Stimulated activated naive CD8-positive, alpha-beta T cell treated with anti-CD3 and anti-CD28 coated beads, Interleukin-15, Interleukin-2, amounts not matched to agents 100 ng/mL and 50 ng/mL, for 24 hours (primary cell): Measurements from ENCODE around the gene CD82.

Experiments used
- H3K27ac Mint-ChIP-seq: one replicate; pipeline ENCODE4 v1.8.0; 2021; ENCODE audit warnings: mild to moderate bottlenecking, mixed read lengths
- H3K27me3 Mint-ChIP-seq: one replicate; pipeline ENCODE4 v1.8.0; 2021; ENCODE audit warnings: mixed read lengths
- H3K36me3 Mint-ChIP-seq: one replicate; pipeline ENCODE4 v1.8.0; 2021; ENCODE audit warnings: low read depth, mixed read lengths
- H3K4me1 Mint-ChIP-seq: one replicate; pipeline ENCODE4 v1.8.0; 2021; ENCODE audit warnings: low read depth, mixed read lengths
- H3K4me3 Mint-ChIP-seq: one replicate; pipeline ENCODE4 v1.8.0; 2021; ENCODE audit warnings: mild to moderate bottlenecking, mixed read lengths
- H3K9me3 Mint-ChIP-seq: one replicate; pipeline ENCODE4 v1.8.0; 2021; ENCODE audit warnings: mixed read lengths

CD82 gene

DNA sequence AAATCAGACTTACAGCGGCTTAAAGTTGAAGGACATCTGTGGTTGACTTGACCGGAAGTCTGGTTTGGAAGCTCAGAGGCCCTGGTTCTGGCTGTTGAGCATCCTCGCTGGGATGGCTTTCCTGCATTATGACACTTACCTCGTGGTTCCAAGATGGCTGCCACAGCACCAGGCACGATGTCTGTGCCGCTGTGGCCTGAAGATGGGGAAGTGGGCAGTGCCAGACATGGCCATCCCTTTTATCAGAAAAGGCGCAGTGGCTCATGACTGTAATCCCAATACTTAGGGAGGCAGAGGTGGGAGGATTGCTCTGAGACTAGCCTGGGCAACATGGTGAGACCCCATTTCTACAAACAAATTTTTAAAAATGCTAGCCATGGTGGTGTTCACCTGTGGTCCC, 40.5 kb downstream of the CD82 start:
- Mint-ChIP-seq H3K27me3 (no peaks in the 10 kb centered on the region), H3K9me3 (no peaks in the 10 kb centered on the region), H3K4me1 (peaks cover 97% of the 10 kb centered on the region), H3K4me3 (no peak overlapping the region), H3K36me3 (peaks cover 83% of the 10 kb centered on the region), H3K27ac (peak overlapping the region; percentile 82)

GRCh38 chr11:44606472-44606871, 41.0 kb downstream of the CD82 start:
- peak overlapping the region; percentile 82 for H3K27ac Mint-ChIP-seq
- H3K36me3 Mint-ChIP-seq, result peaks cover 79% of the 10 kb centered on the region
- H3K4me1 Mint-ChIP-seq, result peaks cover 97% of the 10 kb centered on the region
- H3K9me3 Mint-ChIP-seq, result no peaks in the 10 kb centered on the region
- no peaks in the 10 kb centered on the region for H3K27me3 Mint-ChIP-seq
- peak overlapping the region; percentile 14 for H3K4me3 Mint-ChIP-seq

- H3K4me1 Mint-ChIP-seq, result peaks cover 97% of the 10 kb centered on the region
- peaks cover 75% of the 10 kb centered on the region for H3K36me3 Mint-ChIP-seq
- no peaks in the 10 kb centered on the region for H3K9me3 Mint-ChIP-seq
- peak overlapping the region; percentile 82 for H3K27ac Mint-ChIP-seq
- H3K4me3 Mint-ChIP-seq, result peak overlapping the region; percentile 27
- H3K27me3 Mint-ChIP-seq, result no peaks in the 10 kb centered on the region
Observed at GRCh38 chr11:44607319-44607962, 42.0 kb downstream of the CD82 start.

DNA sequence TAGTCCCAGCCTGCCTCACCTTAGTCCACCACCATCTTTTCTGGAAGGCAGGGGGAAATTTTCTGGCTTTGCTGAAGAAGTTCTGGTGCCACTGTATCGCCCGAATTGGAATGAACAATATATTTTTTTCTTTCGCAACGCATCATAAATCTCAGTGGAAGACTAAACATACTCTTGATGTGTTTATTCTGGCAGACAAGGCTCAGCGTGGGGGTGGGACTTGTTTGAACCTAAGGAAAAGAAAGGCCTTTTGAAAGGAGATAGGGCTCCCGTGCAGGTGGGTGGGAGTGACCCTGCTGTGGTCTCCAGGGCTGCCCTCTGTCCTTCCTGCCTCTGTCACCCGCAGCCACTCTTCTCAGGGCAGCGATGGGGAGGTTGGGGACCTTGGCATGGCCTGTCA, 42.5 kb downstream of the CD82 start:
- Mint-ChIP-seq H3K9me3 (no peaks in the 10 kb centered on the region), H3K4me3 (peak overlapping the region; percentile 27), H3K27me3 (no peaks in the 10 kb centered on the region), H3K4me1 (peaks cover 97% of the 10 kb centered on the region), H3K36me3 (peaks cover 77% of the 10 kb centered on the region), H3K27ac (peak overlapping the region; percentile 82)

DNA sequence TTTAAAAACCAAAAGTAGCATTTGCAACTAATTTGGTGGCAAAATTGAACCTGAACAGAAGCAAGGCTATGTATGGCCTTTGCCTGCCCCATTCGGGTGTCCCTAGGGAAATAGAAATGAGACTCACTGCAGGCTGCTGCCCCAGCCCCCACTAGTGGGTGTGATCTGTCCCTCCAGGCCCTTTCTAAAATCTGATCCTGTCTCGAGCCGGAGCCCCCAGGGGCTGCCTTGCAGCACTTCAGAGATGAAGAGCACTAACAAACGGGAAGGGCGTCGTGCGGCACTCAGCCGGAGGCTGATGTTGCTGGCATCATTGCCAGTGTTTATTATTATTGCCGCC, 43.2 kb downstream of the CD82 start:
- Mint-ChIP-seq H3K4me3 (peak overlapping the region; percentile 25), H3K4me1 (peaks cover 97% of the 10 kb centered on the region), H3K27ac (peak overlapping the region; percentile 82), H3K27me3 (no peaks in the 10 kb centered on the region), H3K36me3 (peaks cover 82% of the 10 kb centered on the region), H3K9me3 (no peaks in the 10 kb centered on the region)

GRCh38 chr11:44608991-44609782, 43.7 kb downstream of the CD82 start:
- Mint-ChIP-seq H3K4me3 (peak overlapping the region; percentile 65), H3K27ac (peak overlapping the region; percentile 90), H3K27me3 (no peaks in the 10 kb centered on the region), H3K4me1 (peaks cover 96% of the 10 kb centered on the region), H3K9me3 (no peaks in the 10 kb centered on the region), H3K36me3 (peaks cover 82% of the 10 kb centered on the region)

DNA sequence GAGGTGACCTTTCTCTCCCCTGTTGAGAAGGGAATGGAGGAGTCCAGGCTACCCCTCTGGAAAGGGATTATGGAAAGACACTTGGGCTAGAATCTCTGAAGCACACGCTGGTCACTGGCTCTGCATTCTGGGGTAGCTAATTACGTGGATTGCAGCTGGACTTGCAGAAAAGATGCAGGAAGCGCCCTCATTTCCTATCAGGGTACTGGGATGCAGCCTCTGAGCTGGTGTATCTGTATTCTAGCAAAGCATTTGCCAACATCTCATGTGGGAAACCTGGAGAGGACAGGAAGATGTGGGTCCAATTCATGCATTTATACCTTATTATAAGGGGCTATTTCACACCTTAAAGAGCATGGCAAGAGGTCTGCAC, 44.3 kb downstream of the CD82 start:
- H3K4me3 Mint-ChIP-seq, result peak overlapping the region; percentile 65
- peaks cover 82% of the 10 kb centered on the region for H3K36me3 Mint-ChIP-seq

DNA sequence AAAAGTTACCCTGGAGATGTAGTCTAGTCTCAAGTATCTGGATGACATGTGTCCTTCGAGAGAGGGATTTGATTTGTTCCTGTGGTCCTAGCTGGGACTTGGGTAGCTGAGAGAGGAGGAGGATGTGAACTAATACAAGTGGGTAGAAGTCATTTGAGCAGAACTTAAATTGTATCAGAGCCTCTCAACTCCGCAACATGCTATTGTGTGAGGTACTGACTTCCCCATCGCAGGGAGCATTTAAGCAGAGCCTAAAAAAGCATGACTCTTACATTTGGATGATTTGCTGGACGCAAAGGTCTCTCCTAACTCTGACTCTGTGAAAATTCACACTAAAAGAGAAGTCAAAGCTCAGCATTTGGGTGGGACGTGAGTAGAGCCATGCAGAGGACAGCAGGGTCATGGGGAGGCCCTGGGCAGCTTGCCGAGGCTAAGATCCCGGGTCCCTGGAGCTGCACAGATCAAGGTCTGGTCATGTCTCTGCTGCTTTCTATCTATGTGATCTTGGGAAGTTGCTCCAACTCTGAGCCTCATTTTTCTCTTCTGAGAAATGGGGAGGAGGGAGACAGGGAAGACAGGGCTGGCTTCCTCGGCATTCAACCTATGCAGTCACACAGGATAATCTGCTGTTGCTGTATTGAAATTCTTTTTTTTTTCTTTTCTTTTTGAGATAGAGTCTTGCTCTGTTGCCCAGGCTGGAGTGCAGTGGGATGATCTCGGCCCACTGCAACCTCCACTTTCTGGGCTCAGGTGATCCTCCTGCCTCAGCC, 44.9 kb downstream of the CD82 start:
- no peaks in the 10 kb centered on the region for H3K27me3 Mint-ChIP-seq
- H3K4me1 Mint-ChIP-seq, result peaks cover 96% of the 10 kb centered on the region
- peaks cover 83% of the 10 kb centered on the region for H3K36me3 Mint-ChIP-seq
- no peaks in the 10 kb centered on the region for H3K9me3 Mint-ChIP-seq
- H3K27ac Mint-ChIP-seq, result peak overlapping the region; percentile 91
- H3K4me3 Mint-ChIP-seq, result no peak overlapping the region

More for the DNA sequence above, 44.3 kb downstream of the CD82 start:
- H3K27ac Mint-ChIP-seq, result peak overlapping the region; percentile 90
- no peaks in the 10 kb centered on the region for H3K9me3 Mint-ChIP-seq
- peaks cover 97% of the 10 kb centered on the region for H3K4me1 Mint-ChIP-seq
- H3K27me3 Mint-ChIP-seq, result no peaks in the 10 kb centered on the region

GRCh38 chr11:44611088-44611487, 45.6 kb downstream of the CD82 start:
- Mint-ChIP-seq H3K36me3 (peaks cover 83% of the 10 kb centered on the region), H3K9me3 (no peaks in the 10 kb centered on the region), H3K27ac (peak overlapping the region; percentile 91), H3K4me1 (peaks cover 94% of the 10 kb centered on the region), H3K4me3 (no peak overlapping the region), H3K27me3 (no peaks in the 10 kb centered on the region)

DNA sequence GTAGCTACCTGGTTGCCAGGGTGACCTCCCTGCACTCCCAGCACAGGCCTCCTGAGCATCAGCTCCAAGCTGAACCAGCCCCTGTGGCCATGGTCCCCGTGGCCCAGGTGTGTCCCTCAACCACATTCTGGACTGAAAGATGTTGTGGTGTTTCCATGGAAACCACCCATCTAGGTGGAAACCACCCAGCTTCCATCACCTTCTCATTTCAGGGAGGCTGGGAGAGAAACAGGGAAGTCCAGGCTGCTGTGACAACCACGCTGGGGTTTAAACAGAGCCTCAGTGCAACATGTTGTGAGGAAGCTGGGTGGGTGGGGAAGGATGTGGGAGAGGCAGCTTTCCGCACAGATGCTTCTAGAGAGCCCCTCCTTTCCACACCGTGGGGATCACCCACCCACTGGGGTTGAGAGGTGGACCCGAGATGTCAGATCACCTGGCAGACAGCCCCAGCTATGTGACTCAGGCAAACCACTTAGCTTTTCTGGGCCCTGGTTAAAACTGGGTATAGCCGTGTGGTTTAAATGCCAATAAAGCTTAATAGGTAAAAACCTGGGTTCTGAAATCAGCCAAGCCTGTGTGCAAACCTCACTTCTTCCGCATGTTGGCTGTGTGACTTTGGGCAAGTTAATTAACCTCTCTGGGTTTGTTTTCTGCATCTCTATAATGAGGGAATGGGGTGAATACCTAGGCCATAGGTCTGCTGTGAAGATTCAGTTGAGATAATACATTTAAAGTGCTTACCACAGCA, 46.4 kb downstream of the CD82 start:
- Mint-ChIP-seq H3K4me3 (no peak overlapping the region), H3K36me3 (peaks cover 83% of the 10 kb centered on the region), H3K27me3 (no peaks in the 10 kb centered on the region), H3K9me3 (no peaks in the 10 kb centered on the region), H3K27ac (peak overlapping the region; percentile 91), H3K4me1 (peaks cover 92% of the 10 kb centered on the region)

GRCh38 chr11:44613153-44613552, 47.7 kb downstream of the CD82 start:
- peak overlapping the region; percentile 35 for H3K4me3 Mint-ChIP-seq
- H3K27ac Mint-ChIP-seq, result peak overlapping the region; percentile 65
- peaks cover 83% of the 10 kb centered on the region for H3K4me1 Mint-ChIP-seq
- H3K27me3 Mint-ChIP-seq, result no peaks in the 10 kb centered on the region
- H3K36me3 Mint-ChIP-seq, result peaks cover 83% of the 10 kb centered on the region
- no peaks in the 10 kb centered on the region for H3K9me3 Mint-ChIP-seq

- Mint-ChIP-seq H3K27ac (peak overlapping the region; percentile 78), H3K36me3 (peaks cover 85% of the 10 kb centered on the region), H3K9me3 (no peaks in the 10 kb centered on the region), H3K4me1 (peaks cover 71% of the 10 kb centered on the region), H3K27me3 (no peaks in the 10 kb centered on the region), H3K4me3 (no peak overlapping the region)
Observed at GRCh38 chr11:44614281-44614775, 48.9 kb downstream of the CD82 start.

- Mint-ChIP-seq H3K27ac (peak overlapping the region; percentile 78), H3K27me3 (no peaks in the 10 kb centered on the region), H3K9me3 (no peaks in the 10 kb centered on the region), H3K36me3 (peaks cover 77% of the 10 kb centered on the region), H3K4me3 (no peak overlapping the region), H3K4me1 (peaks cover 62% of the 10 kb centered on the region)
Observed at GRCh38 chr11:44615041-44615755, 49.7 kb downstream of the CD82 start.
